ENCODE measurements around the gene PGLYRP1. TPM values are rescaled to one million over a fixed set of nuclear protein-coding genes. Genes with fewer than 3 reads are reported as not detected.

PGLYRP1 gene
- total RNA-seq, 1 donor from 2014 or later = not detected

DNA sequence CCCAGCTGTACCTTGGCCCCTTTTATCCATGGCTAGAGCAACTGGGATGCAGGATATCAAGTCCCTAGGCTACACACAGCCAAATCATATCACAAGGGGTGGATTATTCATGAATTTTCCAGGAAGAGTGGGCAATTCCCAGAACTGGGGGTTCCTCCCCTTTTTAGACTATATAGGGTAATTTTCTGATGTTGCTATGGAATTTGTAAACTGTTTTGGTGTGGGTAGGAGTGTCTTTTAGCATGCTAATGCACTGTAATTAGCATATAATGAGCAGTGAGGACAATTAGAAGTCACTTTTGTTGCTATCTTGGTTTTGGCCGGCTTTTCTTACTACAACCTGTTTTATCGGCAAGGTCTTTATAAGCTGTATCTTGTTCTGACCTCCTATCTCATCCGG, 35.9 kb upstream of the PGLYRP1 start:
- H3K9me3 ChIP-seq (ENCODE audit: insufficient read depth, low read depth, low read length) = peaks cover 14% of the 10 kb centered on the region
- no peak overlapping the region for H3K9ac ChIP-seq (ENCODE audit: low read length)
- no peaks in the 10 kb centered on the region for H3K36me3 ChIP-seq (ENCODE audit: insufficient read depth, low read length)
- H3K4me3 Mint-ChIP-seq (ENCODE audit: unreplicated experiment) = no peak overlapping the region
- H3K4me3 ChIP-seq (ENCODE audit: insufficient read depth, low read depth, low read length) = no peak overlapping the region
- no peaks in the 10 kb centered on the region for H3K4me1 ChIP-seq (ENCODE audit: insufficient read depth, low read length)
- H3K79me2 ChIP-seq (ENCODE audit: insufficient read depth, low read length) = no peaks in the 10 kb centered on the region
- FAIRE-seq (no peak), DNase-seq (ENCODE audit: low read depth) (no peak)
- no peak for TF ChIP-seq EZH2 (IDR thresholded peaks at IDR 0.05; ENCODE audit: insufficient read depth, low read length)
- TF ChIP-seq, protein P1, sequence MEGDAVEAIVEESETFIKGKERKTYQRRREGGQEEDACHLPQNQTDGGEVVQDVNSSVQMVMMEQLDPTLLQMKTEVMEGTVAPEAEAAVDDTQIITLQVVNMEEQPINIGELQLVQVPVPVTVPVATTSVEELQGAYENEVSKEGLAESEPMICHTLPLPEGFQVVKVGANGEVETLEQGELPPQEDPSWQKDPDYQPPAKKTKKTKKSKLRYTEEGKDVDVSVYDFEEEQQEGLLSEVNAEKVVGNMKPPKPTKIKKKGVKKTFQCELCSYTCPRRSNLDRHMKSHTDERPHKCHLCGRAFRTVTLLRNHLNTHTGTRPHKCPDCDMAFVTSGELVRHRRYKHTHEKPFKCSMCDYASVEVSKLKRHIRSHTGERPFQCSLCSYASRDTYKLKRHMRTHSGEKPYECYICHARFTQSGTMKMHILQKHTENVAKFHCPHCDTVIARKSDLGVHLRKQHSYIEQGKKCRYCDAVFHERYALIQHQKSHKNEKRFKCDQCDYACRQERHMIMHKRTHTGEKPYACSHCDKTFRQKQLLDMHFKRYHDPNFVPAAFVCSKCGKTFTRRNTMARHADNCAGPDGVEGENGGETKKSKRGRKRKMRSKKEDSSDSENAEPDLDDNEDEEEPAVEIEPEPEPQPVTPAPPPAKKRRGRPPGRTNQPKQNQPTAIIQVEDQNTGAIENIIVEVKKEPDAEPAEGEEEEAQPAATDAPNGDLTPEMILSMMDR (IDR thresholded peaks at IDR 0.05; ENCODE audit: insufficient read depth, low read depth, low read length) = no peak
- H2AFZ ChIP-seq (ENCODE audit: low read depth, low read length) = no peak overlapping the region
- H3K36me3 Mint-ChIP-seq (ENCODE audit: low read depth, unreplicated experiment) = peaks cover 42% of the 10 kb centered on the region
- no peak overlapping the region for H3K4me2 ChIP-seq (ENCODE audit: low read length)
- peaks cover 15% of the 10 kb centered on the region for H3K27me3 ChIP-seq (ENCODE audit: insufficient read depth, low read length)
- peaks cover 9% of the 10 kb centered on the region for H3K4me1 Mint-ChIP-seq (ENCODE audit: low read depth, unreplicated experiment)
- H3K27ac ChIP-seq (ENCODE audit: low read depth, low read length) = no peak overlapping the region
- no peak overlapping the region for H3K27ac Mint-ChIP-seq (ENCODE audit: unreplicated experiment)
- no peaks in the 10 kb centered on the region for H4K20me1 ChIP-seq (ENCODE audit: insufficient read depth, low read length)
- H3K9me3 Mint-ChIP-seq (ENCODE audit: unreplicated experiment) = peaks cover 30% of the 10 kb centered on the region
- peaks cover 29% of the 10 kb centered on the region for H3K27me3 Mint-ChIP-seq (ENCODE audit: low read depth, unreplicated experiment)

DNA sequence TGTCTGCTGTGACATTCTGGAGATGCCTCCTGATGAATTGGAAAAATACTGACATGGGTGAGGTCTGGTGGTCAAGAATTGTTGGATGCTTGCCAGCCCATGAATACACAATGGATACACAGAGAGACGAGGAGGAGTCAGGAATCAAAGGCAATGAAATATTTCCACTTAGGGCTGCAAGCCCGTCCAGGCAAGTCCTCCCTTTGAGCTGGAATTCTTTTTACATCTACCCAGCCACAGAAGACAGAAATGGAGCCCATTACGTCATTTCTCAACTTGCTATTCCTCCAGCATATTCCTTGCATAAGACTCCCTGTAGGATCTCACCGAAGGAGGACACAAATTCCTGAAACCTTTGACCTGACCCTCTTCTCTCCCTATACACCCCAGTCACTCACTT, 33.7 kb upstream of the PGLYRP1 start:
- peaks cover 8% of the 10 kb centered on the region for H3K27me3 ChIP-seq (ENCODE audit: insufficient read depth, low read length)
- no peaks in the 10 kb centered on the region for H3K79me2 ChIP-seq (ENCODE audit: insufficient read depth, low read length)
- H2AFZ ChIP-seq (ENCODE audit: low read depth, low read length) = no peak overlapping the region
- peaks cover 9% of the 10 kb centered on the region for H3K4me1 Mint-ChIP-seq (ENCODE audit: low read depth, unreplicated experiment)
- TF ChIP-seq, protein P1 (IDR thresholded peaks at IDR 0.05; ENCODE audit: insufficient read depth, low read depth, low read length) = no peak
- no peak for TF ChIP-seq EZH2 (IDR thresholded peaks at IDR 0.05; ENCODE audit: insufficient read depth, low read length)
- H3K27ac Mint-ChIP-seq (ENCODE audit: unreplicated experiment) = peak overlapping the region; percentile 27
- peaks cover 14% of the 10 kb centered on the region for H3K9me3 ChIP-seq (ENCODE audit: insufficient read depth, low read depth, low read length)
- H3K4me3 ChIP-seq (ENCODE audit: insufficient read depth, low read depth, low read length) = no peak overlapping the region
- no peaks in the 10 kb centered on the region for H4K20me1 ChIP-seq (ENCODE audit: insufficient read depth, low read length)
- peaks cover 16% of the 10 kb centered on the region for H3K9me3 Mint-ChIP-seq (ENCODE audit: unreplicated experiment)
- no peak for DNase-seq (ENCODE audit: low read depth)
- no peak for FAIRE-seq
- no peak overlapping the region for H3K4me2 ChIP-seq (ENCODE audit: low read length)
- H3K27me3 Mint-ChIP-seq (ENCODE audit: low read depth, unreplicated experiment) = peaks cover 22% of the 10 kb centered on the region
- no peaks in the 10 kb centered on the region for H3K4me1 ChIP-seq (ENCODE audit: insufficient read depth, low read length)
- H3K36me3 ChIP-seq (ENCODE audit: insufficient read depth, low read length) = no peaks in the 10 kb centered on the region
- H3K4me3 Mint-ChIP-seq (ENCODE audit: unreplicated experiment) = no peak overlapping the region
- peaks cover 27% of the 10 kb centered on the region for H3K36me3 Mint-ChIP-seq (ENCODE audit: low read depth, unreplicated experiment)
- no peak overlapping the region for H3K27ac ChIP-seq (ENCODE audit: low read depth, low read length)
- no peak overlapping the region for H3K9ac ChIP-seq (ENCODE audit: low read length)

DNA sequence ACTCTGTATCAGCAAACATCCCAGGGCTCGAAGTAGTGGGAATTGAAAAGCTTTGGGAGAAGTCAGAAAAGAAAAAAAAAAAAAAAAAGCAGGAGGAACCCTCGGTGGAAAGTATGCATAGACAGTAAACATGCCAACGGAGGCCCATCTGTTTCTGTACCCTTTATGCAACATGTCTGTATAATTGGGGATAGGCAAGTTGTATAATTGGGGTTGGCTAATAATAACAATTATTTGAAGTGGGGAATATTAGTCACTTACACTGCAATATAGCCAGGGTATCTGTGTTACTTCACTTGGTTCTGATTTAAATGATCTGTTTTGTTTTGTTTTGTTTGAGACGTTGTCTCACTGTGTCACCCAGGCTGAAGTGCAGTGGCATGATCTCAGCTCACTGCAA, 30.0 kb upstream of the PGLYRP1 start:
- H3K9me3 Mint-ChIP-seq (ENCODE audit: unreplicated experiment) = peaks cover 17% of the 10 kb centered on the region
- no peak overlapping the region for H3K27ac Mint-ChIP-seq (ENCODE audit: unreplicated experiment)
- Histone ChIP-seq H3K79me2 (ENCODE audit: insufficient read depth, low read length) (no peaks in the 10 kb centered on the region), H3K9ac (ENCODE audit: low read length) (no peak overlapping the region), H3K27ac (ENCODE audit: low read depth, low read length) (no peak overlapping the region), H3K4me2 (ENCODE audit: low read length) (no peak overlapping the region), H3K9me3 (ENCODE audit: insufficient read depth, low read depth, low read length) (peaks cover 2% of the 10 kb centered on the region), H3K4me3 (ENCODE audit: insufficient read depth, low read depth, low read length) (no peak overlapping the region), H4K20me1 (ENCODE audit: insufficient read depth, low read length) (no peaks in the 10 kb centered on the region), H3K27me3 (ENCODE audit: insufficient read depth, low read length) (peaks cover 12% of the 10 kb centered on the region), H3K36me3 (ENCODE audit: insufficient read depth, low read length) (no peaks in the 10 kb centered on the region), H2AFZ (ENCODE audit: low read depth, low read length) (no peak overlapping the region), H3K4me1 (ENCODE audit: insufficient read depth, low read length) (no peaks in the 10 kb centered on the region)
- peaks cover 7% of the 10 kb centered on the region for H3K36me3 Mint-ChIP-seq (ENCODE audit: low read depth, unreplicated experiment)
- no peak overlapping the region for H3K4me3 Mint-ChIP-seq (ENCODE audit: unreplicated experiment)
- FAIRE-seq = no peak
- TF ChIP-seq, protein P1 (IDR thresholded peaks at IDR 0.05; ENCODE audit: insufficient read depth, low read depth, low read length) = no peak
- TF ChIP-seq EZH2 (IDR thresholded peaks at IDR 0.05; ENCODE audit: insufficient read depth, low read length) = no peak
- H3K27me3 Mint-ChIP-seq (ENCODE audit: low read depth, unreplicated experiment) = peaks cover 23% of the 10 kb centered on the region
- H3K4me1 Mint-ChIP-seq (ENCODE audit: low read depth, unreplicated experiment) = peaks cover 9% of the 10 kb centered on the region
- DNase-seq (ENCODE audit: low read depth) = no peak

All from astrocyte (in vitro differentiated cells and primary cell).